WI38 (cell line): ENCODE measurements around the gene SUN3.

Experiments
- H3K4me3 ChIP-seq: 2 replicates; pipeline ENCODE4 v1.5.1; 2011; ENCODE audit warnings: low read depth, mild to moderate bottlenecking, control low read depth, low read length
- CTCF ChIP-seq: IDR thresholded peaks from 2 replicates; pipeline ENCODE4 v1.5.1; 2012; ENCODE audit warnings: low read depth, mild to moderate bottlenecking, control low read depth, low read length

Gene SUN3

GRCh38 chr7:47951374-47951773, 77.5 kb downstream of the SUN3 start:
- TF ChIP-seq CTCF: no peak
- no peak overlapping the region for H3K4me3 ChIP-seq

GRCh38 chr7:47950714-47951113, 78.2 kb downstream of the SUN3 start:
- no peak for TF ChIP-seq CTCF
- H3K4me3 ChIP-seq: no peak overlapping the region

- TF ChIP-seq CTCF: no peak
- H3K4me3 ChIP-seq: no peak overlapping the region
These were observed 79.2 kb downstream of the SUN3 start for GRCh38 chr7:47949703-47950102.

GRCh38 chr7:47948141-47948790, 80.6 kb downstream of the SUN3 start, which contains the start of gene PKD1L1:
Gene PKD1L1 (minus strand): TSS chr7:47948466. CDS start chr7:47948440, 26 bp downstream.
- no peak for TF ChIP-seq CTCF
- no peak within 1 kb of the TSS for H3K4me3 ChIP-seq

- TF ChIP-seq CTCF: no peak
- H3K4me3 ChIP-seq: no peak overlapping the region
These were observed 81.6 kb downstream of the SUN3 start for GRCh38 chr7:47947355-47947749.

- no peak for TF ChIP-seq CTCF
- H3K4me3 ChIP-seq: no peak overlapping the region
These were observed 82.1 kb downstream of the SUN3 start for GRCh38 chr7:47946581-47947354.
